Frontal cortex (tissue), 4 donors: ENCODE measurements around the gene AFF3. TPM values are rescaled to one million over a fixed set of nuclear protein-coding genes. Genes with fewer than 3 reads are reported as not detected.
"Not testable (repeated sequence)": the region's sequence is repeated elsewhere in the genome, so short reads cannot be mapped to it uniquely, and the experiment has no call there.

Experiments
- DNase-seq, 2 donors: peaks; one replicate each; pipeline ENCODE4 v3.0.0; 2012; ENCODE audit warnings: low spot score in 2 of 2
- FAIRE-seq: peaks from 2 replicates; lab custom pipeline; 2012; peaks lifted over from hg19 to GRCh38; lab: Jason Lieb, UNC
- total RNA-seq: library from RNA; depleted of rRNA; stranded (reverse); fragments of >200 nt; gene quantifications from one replicate; pipeline ENCODE4 v1.2.3, GENCODE V29; 2014
- donor health status: control.
- donor health status: control.
- donor health status: control.

The AFF3 gene
- total RNA-seq, 1 donor from 2014 or later: 56.7 TPM

DNA sequence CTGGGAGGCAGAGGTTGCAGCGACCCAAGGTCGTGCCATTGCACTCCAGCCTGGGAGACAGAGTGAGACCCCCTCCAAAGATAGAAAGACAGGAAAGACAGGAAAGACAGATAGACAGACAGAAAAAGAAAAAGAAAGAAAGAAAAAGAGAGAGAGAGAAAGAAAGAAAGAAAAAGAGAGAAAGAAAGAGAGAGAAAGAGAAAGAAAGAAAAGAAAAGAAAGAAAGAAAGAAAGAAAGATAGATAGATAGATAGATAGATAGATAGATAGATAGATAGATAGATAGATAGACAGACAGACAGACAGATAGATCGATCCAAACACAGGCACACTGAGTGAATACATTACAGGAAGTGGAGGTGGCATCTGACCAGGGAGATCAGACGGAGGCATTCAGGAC, 195.0 kb downstream of the AFF3 start:
- not testable (repeated sequence) for DNase-seq, FAIRE-seq

DNA sequence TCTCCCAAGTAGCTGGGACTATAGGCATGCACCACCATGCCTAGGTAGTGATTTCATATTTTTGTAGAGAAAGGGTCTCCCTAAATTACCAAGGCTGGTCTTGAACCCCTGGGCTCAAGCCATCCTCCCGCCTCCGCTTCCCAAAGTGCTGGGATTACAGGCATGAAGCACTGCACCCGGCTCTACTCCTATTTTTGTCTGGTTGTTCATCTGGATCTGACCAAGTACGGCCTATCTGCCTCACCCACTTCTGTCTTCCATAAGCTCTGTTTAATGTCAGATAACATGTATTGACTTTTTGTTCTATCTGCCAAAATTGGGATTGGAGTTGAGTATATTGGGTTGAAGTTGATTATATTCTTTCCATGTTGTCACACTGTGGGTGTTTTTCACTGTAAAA, 198.4 kb downstream of the AFF3 start:
- DNase-seq (no peak), FAIRE-seq (no peak)

DNA sequence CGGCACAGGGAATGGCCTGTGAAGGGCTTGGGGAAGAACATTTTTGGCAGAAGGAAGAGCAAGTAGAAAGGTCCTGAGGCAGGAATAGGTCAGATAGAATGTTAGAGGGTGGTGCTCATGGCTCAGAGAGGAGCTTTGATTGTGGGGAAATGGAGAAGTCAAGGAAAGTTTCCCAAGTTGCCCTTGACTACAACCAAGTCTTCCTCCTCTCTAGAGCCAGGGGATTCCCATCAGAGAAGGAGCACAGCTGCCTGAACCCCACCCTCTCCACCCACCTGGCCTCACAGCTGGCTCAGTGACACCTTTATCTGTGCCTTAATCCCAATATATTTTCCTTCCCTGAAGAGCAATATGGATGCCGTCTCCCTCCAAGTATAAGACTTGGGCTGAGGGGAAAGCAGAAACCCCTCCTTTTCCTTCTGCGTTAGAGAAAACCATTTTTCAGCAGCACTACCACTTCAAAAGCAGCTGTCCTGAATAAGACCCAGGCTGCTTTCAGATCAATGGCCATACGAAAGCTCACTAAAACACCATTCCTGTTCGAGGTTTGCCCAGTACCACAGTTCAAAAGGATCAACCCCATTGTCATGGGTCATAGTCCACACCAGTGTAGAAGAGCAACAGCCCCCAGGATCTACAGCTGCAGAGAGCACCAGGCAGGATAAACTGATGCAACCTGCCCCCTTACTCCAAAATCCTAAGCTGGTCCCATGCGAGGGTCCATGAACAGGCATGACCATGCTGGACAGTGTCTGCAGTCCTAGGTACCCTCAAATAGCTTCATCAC, 199.6 kb downstream of the AFF3 start:
- FAIRE-seq: no peak

DNA sequence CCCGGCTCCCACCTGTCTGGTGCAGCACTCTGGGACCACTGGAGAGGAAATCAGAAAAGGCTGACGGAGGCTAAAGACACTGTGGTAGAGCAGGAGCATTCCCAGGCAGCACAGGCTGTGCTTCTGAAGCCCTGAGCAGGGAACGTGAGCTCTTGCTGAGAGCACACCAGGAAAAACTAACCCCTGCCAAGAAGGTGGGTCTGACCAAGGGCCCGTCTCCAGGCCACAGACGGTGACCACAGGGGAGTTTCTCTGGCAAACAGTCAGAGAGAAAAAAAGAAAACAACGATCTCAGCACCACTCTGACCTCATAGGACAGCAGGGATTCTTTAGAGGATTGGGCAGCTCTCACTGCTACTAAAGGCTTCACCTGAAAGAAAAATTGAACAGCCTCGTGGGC, 201.4 kb downstream of the AFF3 start:
- DNase-seq: no peak
- FAIRE-seq: no peak

More for the DNA sequence above, 199.6 kb downstream of the AFF3 start:
- DNase-seq: no peak

DNA sequence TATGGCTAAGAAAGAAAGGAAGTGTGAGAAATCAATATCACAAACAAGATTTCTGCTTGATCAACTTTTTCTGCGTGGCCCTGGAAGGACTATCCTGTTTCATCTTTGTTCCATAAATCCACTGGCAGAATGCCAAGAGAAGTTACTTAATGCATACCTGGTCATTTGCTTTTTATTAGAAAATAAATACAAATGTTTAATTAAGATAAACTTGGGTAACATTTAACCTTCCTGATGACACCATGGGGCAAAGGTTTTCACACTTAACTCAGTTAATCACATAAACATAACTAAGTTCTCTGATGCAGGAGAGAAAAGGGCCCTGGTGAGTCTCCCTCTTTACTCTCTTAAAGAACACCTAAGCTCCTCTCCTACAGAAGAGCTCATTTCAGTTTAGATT, 203.3 kb downstream of the AFF3 start:
- no peak for DNase-seq
- no peak for FAIRE-seq

DNA sequence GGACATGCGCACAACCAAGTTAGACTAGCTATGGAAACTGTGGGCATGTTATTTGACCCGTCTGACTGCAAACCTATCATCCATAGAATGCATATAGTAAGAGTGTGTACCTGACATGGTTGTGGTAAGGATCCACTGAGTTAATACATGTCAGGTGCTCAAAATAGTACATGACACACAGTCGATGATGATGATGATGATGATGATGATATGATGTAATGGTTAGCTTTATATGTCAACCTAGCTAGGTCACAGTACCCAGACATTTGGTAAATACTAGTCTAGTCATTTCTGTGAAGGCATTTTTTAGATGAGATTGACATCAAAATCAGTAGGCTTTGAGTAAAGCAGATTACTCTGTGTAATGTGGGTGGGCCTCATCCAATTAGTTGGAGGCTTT, 204.1 kb downstream of the AFF3 start:
- DNase-seq (no peak), FAIRE-seq (no peak)

DNA sequence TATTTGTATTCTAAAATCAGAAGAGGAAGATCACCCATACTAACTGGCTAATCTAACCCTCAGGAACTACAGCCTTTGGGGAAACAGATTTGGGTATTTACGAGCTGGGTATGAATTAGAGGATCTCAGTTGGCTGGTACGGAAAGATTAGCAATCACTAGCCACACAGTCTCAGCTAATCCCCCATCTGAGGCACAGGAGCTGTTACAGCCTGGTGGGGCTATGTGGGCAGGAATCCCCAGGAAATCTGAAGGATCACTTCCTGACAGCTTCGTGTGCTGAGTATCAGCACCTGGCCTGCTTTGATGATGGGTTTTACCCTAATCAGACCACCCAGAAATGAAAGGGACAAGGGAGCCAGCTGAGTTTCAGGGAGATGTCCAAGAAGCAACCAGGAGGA, 206.3 kb downstream of the AFF3 start:
- FAIRE-seq (no peak), DNase-seq (no peak)

DNA sequence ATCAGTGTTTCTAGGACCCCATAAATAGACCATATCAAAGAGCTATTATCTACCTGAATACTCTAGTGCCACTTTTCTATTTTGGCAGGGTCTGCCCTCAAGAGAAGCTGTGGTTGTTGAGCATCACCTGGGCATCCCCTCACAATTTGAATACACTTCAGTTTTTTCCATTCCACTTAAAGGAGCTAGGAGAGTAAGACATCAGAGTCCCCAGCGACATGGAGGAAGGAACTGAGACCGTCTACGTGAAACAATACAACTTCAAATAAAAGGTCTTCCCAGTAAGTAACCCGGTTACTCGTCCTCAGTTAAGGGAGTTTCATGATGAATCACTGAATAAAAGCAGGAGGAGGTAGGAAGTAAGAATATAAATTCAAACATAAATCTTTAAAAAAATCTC, 206.7 kb downstream of the AFF3 start:
- FAIRE-seq: no peak
- no peak for DNase-seq

DNA sequence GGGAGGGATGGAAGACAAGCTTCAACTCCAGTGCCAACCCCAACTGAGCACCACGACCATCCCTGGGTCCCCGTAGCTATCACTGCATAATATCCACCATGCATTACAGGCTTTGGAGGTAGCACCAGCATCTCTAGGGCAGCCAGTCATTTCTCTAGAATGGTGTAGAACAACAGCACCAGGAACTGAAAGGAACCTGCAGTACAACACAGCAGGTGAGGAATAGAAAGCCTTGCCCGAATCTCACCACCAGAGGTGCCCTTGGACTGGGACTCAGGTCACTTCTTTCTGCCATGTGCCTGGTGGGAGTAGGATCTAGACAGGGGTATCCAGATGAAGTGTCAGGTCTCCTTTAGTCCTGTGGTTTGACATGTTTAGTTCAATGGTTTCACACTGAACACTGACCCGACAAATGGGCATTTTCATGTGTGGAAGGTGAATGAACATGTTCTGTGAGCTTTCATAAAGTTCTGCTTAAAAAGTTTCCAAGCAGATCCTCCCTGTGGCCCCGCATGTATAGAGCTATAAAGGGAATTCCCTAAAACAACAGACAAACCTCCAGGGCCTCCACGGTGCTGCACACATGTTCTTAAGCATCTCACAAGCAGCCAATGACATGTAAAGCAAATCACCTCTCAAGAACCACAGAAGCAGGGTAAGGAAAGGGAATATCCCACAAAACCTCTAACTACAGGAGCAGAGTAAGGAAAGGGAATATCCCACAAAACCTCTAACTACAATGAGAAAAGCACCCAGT, 208.3 kb downstream of the AFF3 start:
- FAIRE-seq (no peak), DNase-seq (no peak)

DNA sequence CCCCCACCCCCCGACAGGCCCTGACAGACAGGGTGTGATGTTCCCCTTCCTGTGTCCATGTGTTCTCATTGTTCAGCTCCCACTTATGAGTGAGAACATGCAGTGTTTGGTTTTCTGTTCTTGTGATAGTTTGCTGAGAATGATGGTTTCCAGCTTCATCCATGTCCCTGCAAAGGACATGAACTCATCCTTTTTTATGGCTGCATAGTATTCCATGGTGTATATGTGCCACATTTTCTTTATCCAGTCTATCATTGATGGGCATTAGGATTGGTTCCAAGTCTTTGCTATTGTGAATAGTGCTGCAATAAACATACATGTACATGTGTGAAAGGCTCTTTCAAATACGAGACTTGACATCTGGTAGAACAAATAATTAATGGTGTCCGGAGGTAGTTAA, 208.9 kb downstream of the AFF3 start:
- DNase-seq, FAIRE-seq: not testable (repeated sequence)

DNA sequence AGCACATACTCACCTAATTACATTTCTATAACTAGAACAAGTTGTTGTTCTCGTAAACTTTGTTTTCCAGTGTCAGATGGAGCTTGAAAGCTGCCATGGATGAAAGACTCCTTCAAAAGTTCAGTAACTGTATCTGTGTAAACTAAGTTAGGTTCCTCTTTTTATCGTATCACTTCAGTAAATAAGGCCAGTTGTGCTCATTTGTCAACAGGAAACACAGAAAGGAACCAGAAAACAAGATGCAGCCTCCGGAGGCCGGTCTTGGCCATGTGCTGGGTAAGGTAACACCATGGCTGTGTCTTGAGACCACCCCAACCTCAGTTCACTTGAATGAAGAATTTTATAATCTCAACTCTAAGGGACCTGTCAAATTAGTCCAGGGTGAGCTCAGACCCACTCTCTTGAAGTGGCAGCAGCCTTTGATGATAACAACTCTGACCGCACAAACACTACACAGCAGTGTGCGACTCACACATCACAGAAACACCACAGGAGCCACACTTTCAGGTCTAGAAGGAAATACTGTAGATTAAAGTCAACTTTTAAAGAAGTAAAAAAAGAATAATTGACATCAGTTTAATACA, 213.8 kb downstream of the AFF3 start:
- DNase-seq: no peak
- FAIRE-seq: no peak

DNA sequence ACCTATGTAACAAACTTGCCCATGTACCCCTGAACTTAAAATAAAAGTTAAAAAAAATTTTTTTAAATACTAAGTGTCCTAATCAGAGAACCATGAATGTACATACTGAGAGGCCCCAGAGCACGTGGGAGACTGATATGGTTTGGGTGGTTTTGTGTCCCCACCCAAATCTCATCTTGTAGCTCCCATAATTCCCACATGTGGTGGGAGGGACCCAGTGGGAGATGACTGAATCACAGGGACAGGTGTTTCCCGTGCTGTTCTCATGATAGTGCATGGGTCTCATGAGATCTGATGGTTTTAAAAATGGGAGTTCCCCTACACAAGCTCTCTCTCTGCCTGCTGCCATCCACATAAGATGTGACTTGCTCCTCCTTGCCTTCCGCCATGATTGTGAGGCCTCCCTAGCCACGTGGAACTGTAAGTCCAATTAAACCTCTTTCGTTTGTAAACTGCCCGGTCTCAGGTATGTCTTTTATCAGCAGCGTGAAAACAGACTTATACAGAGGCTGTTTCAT, 214.6 kb downstream of the AFF3 start:
- not testable (repeated sequence) for FAIRE-seq

DNA sequence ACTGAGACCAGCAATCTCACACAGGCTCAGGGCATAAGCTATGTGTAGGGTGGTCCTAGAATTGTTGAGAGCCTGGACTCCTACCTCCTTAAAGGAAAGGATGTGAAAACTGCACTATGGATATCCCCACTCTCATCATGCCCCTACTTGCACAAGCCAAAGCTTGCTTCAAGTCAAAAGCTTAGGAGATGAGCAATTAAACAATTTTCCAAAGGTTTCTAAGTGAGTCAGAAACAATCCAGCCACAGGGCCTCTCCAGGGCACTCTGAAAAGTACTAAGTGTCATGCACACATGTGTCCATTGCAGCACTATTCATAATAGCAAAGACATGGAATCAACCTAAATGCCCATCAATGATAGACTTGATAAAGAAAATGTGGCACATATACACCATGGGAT, 215.4 kb downstream of the AFF3 start:
- DNase-seq: no peak
- no peak for FAIRE-seq

More for the DNA sequence above, 214.6 kb downstream of the AFF3 start:
- not testable (repeated sequence) for DNase-seq

DNA sequence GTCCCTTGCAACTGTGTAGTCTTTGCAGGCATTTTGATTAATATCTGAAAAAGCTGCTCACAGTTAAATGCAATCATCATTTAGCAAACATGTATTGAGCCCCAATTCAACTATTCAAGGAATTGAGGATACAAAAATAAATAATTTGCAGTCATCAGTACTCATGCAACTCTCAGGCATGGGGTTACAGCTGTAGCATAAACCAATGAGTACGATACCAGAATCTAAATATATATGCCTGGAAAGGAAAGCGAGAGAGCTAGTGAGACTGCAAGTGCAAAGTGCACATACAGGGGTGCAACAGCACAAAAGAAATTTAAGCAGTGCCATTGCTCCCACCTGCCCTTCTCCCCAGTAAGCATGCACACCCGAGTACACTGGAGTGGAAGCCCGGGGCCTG, 216.4 kb downstream of the AFF3 start:
- no peak for DNase-seq
- no peak for FAIRE-seq

DNA sequence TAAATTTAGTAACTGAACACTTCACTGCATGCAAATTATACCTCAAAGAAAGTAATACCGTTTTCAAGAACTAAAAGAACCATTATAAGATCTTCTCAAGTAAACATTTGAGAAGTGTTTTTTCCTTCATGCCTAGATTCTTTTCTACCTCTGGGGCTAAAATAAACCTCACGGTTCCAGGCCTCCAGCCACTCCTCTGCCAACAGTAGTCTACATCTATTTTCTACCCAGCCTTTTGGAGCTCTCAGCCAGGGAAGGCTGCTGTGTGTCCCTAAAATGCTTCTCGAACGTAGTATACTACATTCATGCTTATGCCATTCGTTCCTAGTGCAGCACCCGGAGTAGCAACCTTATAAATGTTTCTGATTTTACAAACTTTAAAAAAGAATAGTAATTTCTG, 219.7 kb downstream of the AFF3 start:
- no peak for FAIRE-seq
- no peak for DNase-seq

DNA sequence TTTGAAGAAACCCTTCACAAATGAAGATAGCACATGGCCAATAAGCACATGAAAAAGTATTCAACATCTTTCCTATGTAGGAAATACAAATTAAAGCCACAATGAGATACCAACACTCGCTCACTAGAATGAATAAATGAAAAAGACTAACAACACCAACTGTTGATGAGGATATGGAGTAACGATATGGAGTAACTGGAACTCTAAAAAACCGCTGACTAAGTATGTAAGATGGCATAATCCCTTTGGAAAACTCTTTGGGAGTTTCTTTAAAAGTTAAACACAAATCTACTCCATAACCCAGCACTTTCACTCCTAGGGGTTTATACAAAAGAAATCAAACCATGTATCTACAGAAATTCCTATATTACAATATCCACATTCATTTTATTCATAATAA, 220.5 kb downstream of the AFF3 start:
- DNase-seq: no peak
- FAIRE-seq: no peak

DNA sequence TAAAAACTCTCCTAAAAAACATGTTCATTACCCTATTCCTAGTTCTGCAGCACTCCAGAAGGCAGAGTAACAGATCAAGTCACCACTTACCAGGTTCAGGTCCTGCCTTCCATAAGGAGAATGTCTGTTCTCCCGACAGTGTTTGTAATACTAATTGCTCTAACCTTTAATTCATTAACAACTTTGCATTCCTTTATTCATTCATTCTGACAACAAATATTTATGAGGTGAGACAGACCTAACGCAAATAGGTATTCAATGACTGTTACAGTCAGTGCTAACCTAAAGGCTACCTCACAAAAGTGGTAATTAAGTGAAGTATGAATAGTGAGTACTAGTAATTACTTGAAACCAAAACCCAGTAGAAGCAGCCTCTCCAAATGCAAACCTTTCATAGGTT, 224.0 kb downstream of the AFF3 start:
- DNase-seq (no peak), FAIRE-seq (no peak)

DNA sequence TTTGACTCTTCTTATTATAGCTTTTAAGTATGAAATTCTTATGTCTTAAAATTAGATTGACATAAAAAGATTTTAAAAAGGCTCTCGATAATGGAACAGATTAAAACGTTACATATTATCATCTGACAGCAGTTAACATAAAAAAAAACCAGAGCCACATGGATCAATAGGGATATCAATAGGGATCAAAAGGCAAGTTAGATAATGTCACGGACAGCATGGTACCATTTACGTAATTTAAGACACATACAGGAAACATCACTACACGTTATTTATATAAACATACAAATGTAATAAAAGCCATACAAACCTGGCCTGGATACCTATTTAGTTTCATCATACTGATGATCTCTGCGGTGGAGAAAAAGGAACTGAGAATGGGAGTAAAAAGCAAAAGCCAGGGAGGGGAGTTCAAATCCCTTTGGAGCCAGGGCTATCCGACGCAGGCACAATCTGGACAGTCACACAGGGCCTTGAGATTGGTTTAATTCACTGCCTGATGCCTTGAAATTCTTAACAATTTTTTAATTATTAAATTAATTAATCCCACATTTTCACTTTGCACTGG, 227.2 kb downstream of the AFF3 start:
- FAIRE-seq (no peak), DNase-seq (no peak)

DNA sequence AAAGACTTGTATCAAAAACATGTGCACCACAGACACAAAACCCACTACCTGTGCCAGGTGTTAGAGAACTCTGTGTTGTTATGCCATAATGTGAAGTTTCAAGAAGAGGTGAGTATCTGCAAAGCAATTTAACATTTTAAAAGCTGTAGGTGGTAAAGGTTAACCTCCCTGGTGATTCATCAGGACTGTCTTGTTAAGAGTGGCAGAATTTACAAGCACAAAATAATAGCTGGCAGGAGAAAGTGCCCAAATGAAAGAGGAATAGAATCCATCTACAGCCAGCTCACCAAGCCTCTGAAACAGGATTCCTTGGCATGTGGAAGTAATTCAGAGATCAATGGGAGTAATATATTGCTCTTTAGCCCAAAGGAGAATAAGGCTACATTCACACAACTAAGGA, 230.7 kb downstream of the AFF3 start:
- no peak for DNase-seq
- FAIRE-seq: no peak

DNA sequence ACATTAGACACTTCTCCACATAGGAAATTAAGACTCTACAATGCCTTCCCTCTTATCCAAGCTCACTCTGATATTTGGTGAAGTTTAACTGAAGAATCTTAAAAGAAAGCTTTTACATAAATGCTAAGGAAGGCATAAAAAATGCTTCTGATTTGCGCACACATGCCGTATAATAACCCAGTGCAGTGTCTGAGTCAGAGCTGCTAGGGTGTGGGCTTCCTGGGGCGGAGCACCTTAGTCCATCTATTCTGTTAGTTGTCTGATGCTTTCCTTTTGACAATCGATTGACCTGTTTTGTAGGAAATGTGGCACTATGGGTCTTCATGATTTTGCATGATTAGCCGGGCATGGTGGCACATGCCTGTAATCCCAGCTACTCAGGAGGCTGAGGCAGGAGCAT, 231.5 kb downstream of the AFF3 start:
- no peak for FAIRE-seq

DNA sequence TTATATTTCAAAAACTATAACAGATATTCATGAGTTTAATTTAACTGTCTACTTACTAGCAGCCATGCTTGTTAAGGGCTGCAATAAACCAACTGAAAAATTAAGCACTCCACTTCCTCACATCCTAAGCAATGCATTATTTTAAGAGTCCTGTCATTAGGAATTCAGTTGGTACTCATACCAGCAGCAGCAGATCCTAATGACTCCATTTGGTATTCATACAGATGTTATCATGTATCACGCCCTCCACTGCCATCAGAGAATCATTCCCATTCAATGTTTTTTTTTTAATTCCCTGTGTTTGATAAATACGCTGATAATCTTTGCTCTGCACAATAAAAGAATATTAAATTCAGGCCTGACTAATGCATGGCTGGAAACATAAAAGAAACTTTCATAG, 236.8 kb downstream of the AFF3 start:
- FAIRE-seq (no peak), DNase-seq (no peak)

More for the DNA sequence above, 231.5 kb downstream of the AFF3 start:
- DNase-seq: no peak
